ENCODE measurements around the gene HSFX4.

HSFX4 gene

DNA sequence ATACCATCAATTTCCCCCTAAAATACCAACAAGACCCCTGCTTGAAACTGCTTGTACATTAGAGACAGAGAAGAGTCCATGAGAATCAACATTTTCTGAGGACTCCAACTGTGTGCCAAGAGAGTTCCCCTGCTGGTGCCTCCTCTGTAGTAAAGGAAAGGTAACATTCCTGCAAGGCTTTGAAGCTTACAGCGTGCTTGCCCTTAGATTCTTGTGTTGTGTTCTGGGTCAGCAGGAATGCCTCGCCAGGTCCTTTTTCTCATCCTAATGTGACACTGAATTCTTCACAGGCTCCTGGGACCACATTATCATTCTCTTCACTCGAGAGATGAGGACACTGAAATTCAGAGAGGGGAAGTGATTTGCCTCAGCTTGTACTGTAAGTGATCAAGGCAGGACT lies 18.6 kb downstream of the HSFX4 start:
- TF ChIP-seq, protein P1, sequence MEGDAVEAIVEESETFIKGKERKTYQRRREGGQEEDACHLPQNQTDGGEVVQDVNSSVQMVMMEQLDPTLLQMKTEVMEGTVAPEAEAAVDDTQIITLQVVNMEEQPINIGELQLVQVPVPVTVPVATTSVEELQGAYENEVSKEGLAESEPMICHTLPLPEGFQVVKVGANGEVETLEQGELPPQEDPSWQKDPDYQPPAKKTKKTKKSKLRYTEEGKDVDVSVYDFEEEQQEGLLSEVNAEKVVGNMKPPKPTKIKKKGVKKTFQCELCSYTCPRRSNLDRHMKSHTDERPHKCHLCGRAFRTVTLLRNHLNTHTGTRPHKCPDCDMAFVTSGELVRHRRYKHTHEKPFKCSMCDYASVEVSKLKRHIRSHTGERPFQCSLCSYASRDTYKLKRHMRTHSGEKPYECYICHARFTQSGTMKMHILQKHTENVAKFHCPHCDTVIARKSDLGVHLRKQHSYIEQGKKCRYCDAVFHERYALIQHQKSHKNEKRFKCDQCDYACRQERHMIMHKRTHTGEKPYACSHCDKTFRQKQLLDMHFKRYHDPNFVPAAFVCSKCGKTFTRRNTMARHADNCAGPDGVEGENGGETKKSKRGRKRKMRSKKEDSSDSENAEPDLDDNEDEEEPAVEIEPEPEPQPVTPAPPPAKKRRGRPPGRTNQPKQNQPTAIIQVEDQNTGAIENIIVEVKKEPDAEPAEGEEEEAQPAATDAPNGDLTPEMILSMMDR (IDR thresholded peaks at IDR 0.05), result no peak
- TF ChIP-seq ZFX (IDR thresholded peaks at IDR 0.05; ENCODE audit: borderline replicate concordance), result no peak
- no peak overlapping the region for H3K27ac ChIP-seq

DNA sequence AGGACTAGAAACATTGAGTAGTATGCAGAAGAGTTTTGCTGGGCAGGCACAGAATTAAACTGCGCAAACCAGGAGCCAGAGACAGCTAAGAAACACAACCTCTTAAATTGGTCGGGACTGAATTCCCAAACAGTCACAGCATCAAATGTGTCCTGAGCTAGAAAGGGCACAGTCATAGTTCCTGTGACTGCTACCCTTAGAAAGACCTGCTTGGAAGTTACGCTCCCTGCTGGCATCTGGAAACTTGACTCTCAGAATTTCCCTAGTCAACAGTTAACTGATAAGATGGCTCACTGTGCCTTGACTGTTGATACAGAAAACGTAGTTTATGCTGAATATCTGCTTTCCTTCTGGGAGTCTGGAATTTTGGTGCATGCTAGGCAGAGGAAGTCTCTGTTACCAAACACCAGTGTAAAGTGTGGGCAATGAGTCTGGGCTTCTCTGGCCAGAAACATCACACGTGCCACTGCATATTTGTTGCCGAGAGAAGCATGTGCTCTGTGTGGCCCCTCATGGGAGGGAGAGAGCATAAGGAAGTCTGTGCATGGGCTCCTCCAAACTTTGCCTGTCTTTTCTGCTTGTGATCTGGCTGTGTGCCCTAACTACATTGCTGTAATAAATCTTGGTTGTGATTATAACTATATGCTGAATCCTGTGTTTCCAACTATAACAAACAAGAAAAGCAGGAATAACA lies 20.5 kb downstream of the HSFX4 start:
- H3K27ac ChIP-seq, result no peak overlapping the region
- TF ChIP-seq, protein P1 (IDR thresholded peaks at IDR 0.05), result no peak
- no peak for TF ChIP-seq ZFX (IDR thresholded peaks at IDR 0.05; ENCODE audit: borderline replicate concordance)

DNA sequence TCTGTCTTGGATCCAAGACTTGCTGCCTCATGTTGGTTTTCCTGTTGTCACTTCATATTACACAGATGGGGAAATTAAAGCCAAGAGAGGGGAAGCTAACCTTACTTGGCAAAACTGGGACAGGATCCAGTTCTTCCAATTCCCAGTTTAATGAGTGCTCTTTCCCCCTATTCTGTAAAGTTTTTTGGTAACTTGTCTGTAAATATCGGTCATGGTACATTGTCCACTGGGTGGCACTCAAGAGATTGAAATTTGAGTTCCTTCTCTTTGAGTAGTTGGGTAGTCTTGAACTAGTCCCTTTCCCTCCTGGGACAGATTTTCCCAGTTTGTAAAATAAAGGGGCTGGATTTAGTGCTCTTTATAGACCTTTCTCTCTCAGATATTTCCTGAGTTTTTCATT lies 21.3 kb downstream of the HSFX4 start:
- H3K27ac ChIP-seq, result no peak overlapping the region
- TF ChIP-seq, protein P1 (IDR thresholded peaks at IDR 0.05), result peak; percentile 47
- TF ChIP-seq ZFX (IDR thresholded peaks at IDR 0.05; ENCODE audit: borderline replicate concordance), result no peak

DNA sequence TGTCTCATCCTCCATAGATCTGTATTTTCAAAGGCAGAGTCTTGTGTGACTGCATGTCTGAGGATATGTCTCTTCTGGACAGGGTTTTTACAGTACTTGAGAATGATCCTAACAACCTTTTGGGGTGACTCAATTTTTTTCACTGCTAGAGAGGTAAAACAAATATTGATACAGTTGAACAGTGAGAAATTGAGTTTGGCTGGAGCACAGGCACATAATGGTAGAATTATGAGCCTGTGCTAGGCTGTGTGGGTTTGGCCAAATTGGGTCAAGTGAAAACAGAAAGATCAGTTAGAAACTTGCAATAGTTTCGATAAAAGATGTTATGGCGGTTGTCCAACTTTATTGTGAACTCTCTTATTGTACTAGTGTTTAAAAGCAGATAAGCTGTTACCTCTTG lies 32.2 kb downstream of the HSFX4 start:
- TF ChIP-seq, protein P1 (IDR thresholded peaks at IDR 0.05), result no peak
- TF ChIP-seq ZFX (IDR thresholded peaks at IDR 0.05; ENCODE audit: borderline replicate concordance), result no peak
- no peak overlapping the region for H3K27ac ChIP-seq

DNA sequence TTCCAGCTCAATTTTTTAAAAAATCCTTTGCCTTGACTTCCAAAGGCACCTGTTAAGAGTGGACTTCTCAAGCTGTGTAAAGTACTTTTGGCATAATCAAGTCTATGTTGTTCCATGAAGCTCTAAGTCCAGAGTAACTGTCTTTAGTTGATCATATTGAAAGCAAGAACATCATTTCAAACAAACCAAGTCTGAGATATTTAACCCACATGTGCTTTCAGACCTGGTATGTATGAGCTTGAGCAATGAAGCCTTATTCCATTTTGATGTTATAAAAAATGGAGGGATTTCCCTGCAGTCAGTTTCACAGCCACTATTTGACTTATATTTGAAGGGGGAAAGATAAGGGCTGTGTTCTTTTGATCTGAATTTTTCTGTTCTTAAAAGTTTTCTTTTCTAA lies 32.6 kb downstream of the HSFX4 start:
- no peak for TF ChIP-seq ZFX (IDR thresholded peaks at IDR 0.05; ENCODE audit: borderline replicate concordance)
- TF ChIP-seq, protein P1 (IDR thresholded peaks at IDR 0.05), result no peak
- H3K27ac ChIP-seq, result no peak overlapping the region

DNA sequence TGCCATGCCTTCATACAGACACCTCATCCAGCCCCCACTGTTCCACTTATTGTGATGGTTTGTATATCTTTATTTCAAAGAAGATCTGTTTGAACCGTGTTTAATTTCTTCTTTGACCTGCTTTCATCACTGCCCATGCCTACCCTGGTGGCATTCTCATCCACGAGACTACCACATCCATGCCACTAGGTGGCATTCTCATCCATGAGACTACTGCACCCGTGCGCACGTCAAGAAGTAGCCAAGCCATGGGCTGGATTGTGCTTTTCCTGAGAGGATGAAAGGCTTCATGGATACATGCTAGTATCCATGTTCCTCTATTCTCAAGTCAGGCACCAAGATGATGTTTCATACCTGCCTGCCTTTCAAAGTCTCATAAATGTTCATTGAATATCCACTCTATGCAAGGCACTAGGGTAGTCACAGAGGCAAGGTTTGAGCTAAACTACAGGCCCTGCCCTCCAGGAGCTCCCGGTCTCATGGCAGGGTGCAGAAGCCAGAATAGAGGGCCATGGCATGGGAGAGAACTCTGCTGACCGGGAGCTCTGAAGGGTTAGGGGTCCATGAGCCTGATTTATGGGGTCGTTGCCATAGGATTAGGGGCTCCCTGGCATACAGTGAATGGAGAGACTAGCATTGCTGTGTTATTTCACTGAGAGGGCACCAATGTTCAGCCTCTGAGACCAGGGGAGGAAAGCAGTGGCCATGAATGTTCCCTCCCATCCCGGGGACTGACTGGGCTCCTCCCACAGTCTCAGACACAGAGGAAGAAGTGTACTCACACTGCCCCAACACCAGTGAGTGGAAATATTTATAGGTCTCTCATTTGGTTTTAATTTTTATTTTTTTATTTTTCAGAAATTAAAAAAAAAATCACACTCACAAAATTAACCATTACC lies 33.7 kb downstream of the HSFX4 start:
- TF ChIP-seq, protein P1 (IDR thresholded peaks at IDR 0.05), result peak; percentile 67
- no peak for TF ChIP-seq ZFX (IDR thresholded peaks at IDR 0.05; ENCODE audit: borderline replicate concordance)
- H3K27ac ChIP-seq, result no peak overlapping the region
